Activated CD8-positive, alpha-beta memory T cell treated with anti-CD3 and anti-CD28 coated beads, Interleukin-2, amount 50 U/mL, for 48 hours (primary cell): ENCODE data around the gene AFF3.
"Not testable (repeated sequence)": the region's sequence is repeated elsewhere in the genome, so short reads cannot be mapped to it uniquely, and the experiment has no call there.

Experiments used
- DNase-seq: peaks from one replicate; pipeline ENCODE4 v3.0.0-alpha.2; 2020

Gene AFF3

DNA sequence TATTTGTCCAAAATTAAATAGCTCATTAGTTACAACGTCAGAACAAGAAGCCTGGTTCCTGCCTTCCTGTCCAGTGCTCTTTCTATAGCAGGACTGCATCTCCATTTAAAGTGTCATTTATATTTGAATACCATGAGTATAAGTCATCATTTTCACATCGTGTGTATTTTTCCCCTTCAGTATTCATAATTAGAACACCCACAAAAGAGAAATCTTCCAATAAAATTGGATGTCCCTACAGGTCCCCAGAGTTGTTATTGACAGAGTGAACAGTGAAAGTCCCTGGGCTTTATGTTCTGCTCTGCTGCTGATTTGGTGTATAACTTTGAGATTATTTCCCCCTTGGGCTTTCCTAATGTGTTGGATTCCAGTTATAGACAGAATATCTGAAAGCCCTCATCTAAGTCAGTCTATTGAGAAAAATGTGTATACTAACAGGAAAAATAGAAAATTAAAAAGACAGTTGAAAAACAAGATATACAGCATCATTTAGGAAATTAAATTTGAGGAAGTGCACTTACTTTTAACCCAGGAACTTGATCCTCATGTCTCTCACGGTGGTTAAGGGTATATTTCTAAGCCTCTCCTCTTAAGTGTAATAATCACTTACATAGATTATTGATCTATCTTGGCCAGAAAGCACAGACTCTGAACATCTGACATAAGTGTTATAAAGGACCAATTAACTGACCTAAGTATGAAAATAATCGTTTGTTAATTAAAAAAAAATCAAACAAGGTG is 637.4 kb downstream of the AFF3 start:
- DNase-seq = no peak

DNA sequence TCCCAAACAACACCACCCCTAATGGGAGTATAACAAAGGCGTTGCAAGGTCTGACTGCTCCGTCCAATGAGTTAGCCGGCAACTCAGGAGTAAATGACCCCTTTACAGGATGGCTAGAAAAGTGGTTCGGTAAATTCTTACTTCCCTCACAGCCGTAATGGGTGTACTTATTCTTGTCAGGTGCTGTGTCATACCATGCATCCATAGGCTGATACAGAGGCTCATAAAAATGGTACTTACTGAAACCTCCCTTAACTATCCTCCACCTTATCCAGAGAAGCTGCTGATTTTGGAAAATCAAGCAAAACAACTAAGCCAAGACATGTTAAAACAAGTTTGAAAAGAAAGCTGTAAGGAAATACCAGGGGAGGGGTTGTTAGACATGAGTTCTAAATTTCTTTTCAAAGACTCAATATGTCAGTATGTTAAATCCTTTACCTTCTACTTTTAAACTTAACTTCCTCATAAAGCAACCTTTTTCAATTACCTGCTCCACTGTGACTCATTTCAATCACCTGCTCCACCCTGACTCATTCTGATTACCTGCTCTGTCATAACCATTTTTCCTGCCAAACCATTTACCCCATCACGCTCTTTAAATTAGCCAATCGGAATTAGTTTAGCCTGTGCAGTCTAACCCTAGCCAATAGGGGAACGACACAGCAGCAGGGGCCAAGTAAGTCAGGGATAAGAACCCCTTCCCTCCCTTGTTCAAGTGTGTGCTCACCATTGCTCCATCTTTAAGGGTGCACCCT is 638.6 kb downstream of the AFF3 start:
- not testable (repeated sequence) for DNase-seq

DNA sequence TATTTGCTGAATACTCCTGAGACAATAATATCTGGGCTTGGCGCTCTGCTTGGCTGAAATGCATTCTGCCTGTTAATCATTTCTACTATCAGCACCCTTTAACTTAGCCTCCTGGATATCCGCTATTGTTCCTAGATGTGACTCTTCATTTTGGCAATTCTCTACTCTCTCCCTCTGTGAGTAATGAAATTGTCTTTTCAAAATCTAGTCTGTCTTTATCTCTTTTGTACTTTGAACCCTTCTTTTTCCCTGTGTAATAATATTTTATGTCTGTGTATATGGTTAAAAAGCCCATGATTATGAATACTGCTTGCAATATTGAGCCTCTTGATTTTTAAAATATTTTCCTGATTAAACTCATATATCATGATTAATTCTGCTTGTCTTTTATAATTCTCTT is 646.4 kb downstream of the AFF3 start:
- DNase-seq = no peak
